Stomach (tissue), 4 donors: Measurements from ENCODE around the gene VAV2.

Source experiments
- CTCF ChIP-seq, 7 experiments: fragments of 450-650 bp in 4 of 7; fragments of 200-600 bp in 3 of 7; sonication (generic) in 3 of 7; IDR thresholded peaks; one replicate each; pipeline ENCODE4 v1.5.1; 2016 to 2019; ENCODE audit warnings: antibody characterized with exemption in 7 of 7, control low read depth in 2 of 7, mild to moderate bottlenecking in 1 of 7
- POLR2A ChIP-seq, 4 donors: fragments of 450-650 bp; IDR thresholded peaks; one replicate each; pipeline ENCODE4 v1.6.1; 2016; ENCODE audit warnings: antibody characterized with exemption in 4 of 4, control low read depth in 2 of 4, mild to moderate bottlenecking in 1 of 4, moderate library complexity in 1 of 4

- no peak for TF ChIP-seq POLR2A (IDR thresholded peaks at IDR 0.05)
- no peak for TF ChIP-seq CTCF (IDR thresholded peaks at IDR 0.05)
Observed at GRCh38 chr9:134026581-134026980, 34.5 kb upstream of the VAV2 start.
